Esophagus squamous epithelium (tissue), 5 donors: Measurements from ENCODE around the gene ABCC9. TPM values are rescaled to one million over a fixed set of nuclear protein-coding genes. Genes with fewer than 3 reads are reported as not detected.
"Not testable (repeated sequence)": the region's sequence is repeated elsewhere in the genome, so short reads cannot be mapped to it uniquely, and the experiment has no call there.

ENCODE experiments used
- DNase-seq: peaks from one replicate; lab custom pipeline; 2025; lab: John Stamatoyannopoulos, UW
- H3K27ac ChIP-seq, 4 donors: fragments of 200-600 bp; sonication (generic); one replicate each; pipeline ENCODE4 v1.5.1; 2016 to 2019; ENCODE audit warnings: mild to moderate bottlenecking in 1 of 4
- H3K27me3 ChIP-seq, 4 donors: fragments of 200-600 bp; sonication (generic); 1 replicate in 3 of 4; 2 replicates in 1 of 4; pipeline versions ENCODE4 v1.5.1 to v1.6.0; 2017 to 2021; ENCODE audit warnings: antibody characterized with exemption in 1 of 4
- H3K36me3 ChIP-seq, 3 donors: fragments of 200-600 bp; sonication (generic); one replicate each; pipeline ENCODE4 v1.5.1; 2016 to 2019
- H3K4me1 ChIP-seq, 3 donors: fragments of 200-600 bp; sonication (generic); one replicate each; pipeline ENCODE4 v1.5.1; 2017 to 2019
- H3K4me3 ChIP-seq, 4 donors: fragments of 200-600 bp; sonication (generic); 1 replicate in 3 of 4; 2 replicates in 1 of 4; pipeline ENCODE4 v1.5.1; 2016 to 2019; ENCODE audit warnings: mild to moderate bottlenecking in 2 of 4, moderate library complexity in 1 of 4
- H3K9me3 ChIP-seq, 3 donors: fragments of 200-600 bp; sonication (generic); one replicate each; pipeline ENCODE4 v1.5.1; 2016 to 2019
- POLR2A ChIP-seq, 4 donors: fragments of 450-650 bp; IDR thresholded peaks; one replicate each; pipeline ENCODE4 v1.6.1; 2017; ENCODE audit warnings: antibody characterized with exemption in 4 of 4, mild to moderate bottlenecking in 4 of 4, moderate library complexity in 3 of 4
- WGBS, 2 donors: methylation state at CpG; one replicate each; pipeline ENCODE4 v1.1.5; 2018; 5-methylcytosine and 5-hydroxymethylcytosine counted together
- intact Hi-C: fragments of 100-400 bp; cut with DNase I; formaldehyde crosslinking; loops from one replicate; pipeline ENCODE4 v1.15.0; 2022
- total RNA-seq, 4 donors: library from RNA; depleted of rRNA; stranded (reverse); fragments of >200 nt; gene quantifications; one replicate each; pipeline ENCODE4 v1.1.0, GENCODE V29; 2016
- TF ChIP-seq, protein P1 (sequence below), 6 experiments: fragments of 450-650 bp in 4 of 6; fragments of 200-600 bp in 2 of 6; sonication (generic) in 2 of 6; IDR thresholded peaks; one replicate each; pipeline ENCODE4 v1.5.1; 2016 to 2019; ENCODE audit warnings: antibody characterized with exemption in 6 of 6, mild to moderate bottlenecking in 4 of 6, moderate library complexity in 4 of 6
- donor health status: DM: yes; HTN: yes; CAD: no.

ABCC9 gene
- total RNA-seq, 4 donors from 2014 or later, result 0.68 to 11.6 (median 6.0) TPM

DNA sequence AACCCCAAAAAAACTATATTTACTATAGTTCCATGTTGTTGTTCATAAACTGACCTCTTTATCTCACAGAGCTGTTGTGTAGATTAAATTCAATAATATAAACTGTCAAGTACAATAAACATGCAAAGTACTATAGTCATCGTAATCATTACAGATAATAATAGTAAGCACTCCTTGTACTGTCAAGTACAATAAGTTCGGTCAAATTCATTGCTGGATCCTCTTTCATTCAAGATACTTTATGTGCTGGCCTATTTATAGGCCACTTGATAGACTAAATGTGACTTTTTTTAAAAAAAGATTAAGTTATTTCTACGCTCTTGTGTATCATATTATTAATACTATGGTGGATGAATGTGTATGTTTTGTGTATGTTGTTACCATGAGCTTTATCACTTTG is 127.5 kb downstream of the ABCC9 start:
- WGBS, 2 donors, result 74 to 81% methylated on average over 3 of the region's 3 CpGs
- DNase-seq, result no peak
- Histone ChIP-seq H3K4me1 (peaks cover 0 to 3% (median 0%) of the 10 kb centered on the region in 3 donors), H3K4me3 (no peak overlapping the region), H3K36me3 (no peaks in the 10 kb centered on the region), H3K27ac (no peak overlapping the region), H3K9me3 (no peaks in the 10 kb centered on the region), H3K27me3 (no peaks in the 10 kb centered on the region)
- intact Hi-C loops, result no loop called here
- TF ChIP-seq POLR2A (IDR thresholded peaks at IDR 0.05), result no peak
- TF ChIP-seq, protein P1, sequence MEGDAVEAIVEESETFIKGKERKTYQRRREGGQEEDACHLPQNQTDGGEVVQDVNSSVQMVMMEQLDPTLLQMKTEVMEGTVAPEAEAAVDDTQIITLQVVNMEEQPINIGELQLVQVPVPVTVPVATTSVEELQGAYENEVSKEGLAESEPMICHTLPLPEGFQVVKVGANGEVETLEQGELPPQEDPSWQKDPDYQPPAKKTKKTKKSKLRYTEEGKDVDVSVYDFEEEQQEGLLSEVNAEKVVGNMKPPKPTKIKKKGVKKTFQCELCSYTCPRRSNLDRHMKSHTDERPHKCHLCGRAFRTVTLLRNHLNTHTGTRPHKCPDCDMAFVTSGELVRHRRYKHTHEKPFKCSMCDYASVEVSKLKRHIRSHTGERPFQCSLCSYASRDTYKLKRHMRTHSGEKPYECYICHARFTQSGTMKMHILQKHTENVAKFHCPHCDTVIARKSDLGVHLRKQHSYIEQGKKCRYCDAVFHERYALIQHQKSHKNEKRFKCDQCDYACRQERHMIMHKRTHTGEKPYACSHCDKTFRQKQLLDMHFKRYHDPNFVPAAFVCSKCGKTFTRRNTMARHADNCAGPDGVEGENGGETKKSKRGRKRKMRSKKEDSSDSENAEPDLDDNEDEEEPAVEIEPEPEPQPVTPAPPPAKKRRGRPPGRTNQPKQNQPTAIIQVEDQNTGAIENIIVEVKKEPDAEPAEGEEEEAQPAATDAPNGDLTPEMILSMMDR (IDR thresholded peaks at IDR 0.05), result no peak

- no peaks in the 10 kb centered on the region for H3K27me3 ChIP-seq
- H3K36me3 ChIP-seq, result no peaks in the 10 kb centered on the region
- DNase-seq, result no peak
- intact Hi-C loops, result no loop called here
- no peaks in the 10 kb centered on the region for H3K9me3 ChIP-seq
- no peak for TF ChIP-seq POLR2A (IDR thresholded peaks at IDR 0.05)
- TF ChIP-seq, protein P1 (IDR thresholded peaks at IDR 0.05), result no peak
- H3K4me1 ChIP-seq, result no peaks in the 10 kb centered on the region
- H3K4me3 ChIP-seq, result no peak overlapping the region
- H3K27ac ChIP-seq, result no peak overlapping the region
These were observed 128.1 kb downstream of the ABCC9 start for GRCh38 chr12:21813125-21813524.

- H3K9me3 ChIP-seq, intact Hi-C loops, H3K27ac ChIP-seq, H3K36me3 ChIP-seq, H3K4me1 ChIP-seq, DNase-seq, H3K4me3 ChIP-seq, H3K27me3 ChIP-seq: not testable (repeated sequence)
- WGBS, 2 donors, result 76 to 90% methylated on average over 2 of the region's 2 CpGs
These were observed 128.9 kb downstream of the ABCC9 start for GRCh38 chr12:21812340-21812739.

DNA sequence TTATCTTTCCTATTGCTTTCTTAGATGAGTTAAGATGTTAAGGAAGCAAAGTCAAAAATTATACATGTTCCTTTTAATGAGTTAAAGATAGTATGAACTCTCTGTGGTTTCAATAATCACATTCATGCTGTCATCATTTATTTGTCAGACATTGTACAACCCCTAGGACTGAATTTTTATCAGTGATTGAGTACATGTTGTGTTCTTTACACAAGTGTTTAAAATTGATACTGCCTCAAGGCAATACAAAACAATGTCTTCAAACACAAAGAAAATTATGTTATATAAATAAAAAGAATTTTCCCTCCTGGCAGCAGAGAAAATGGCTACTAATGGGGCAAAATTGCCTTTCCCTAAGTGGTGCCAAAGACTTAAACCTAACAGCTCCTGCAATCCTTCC is 132.1 kb downstream of the ABCC9 start:
- no peak for DNase-seq
- no peak overlapping the region for H3K4me3 ChIP-seq
- H3K27ac ChIP-seq, result no peak overlapping the region
- no peaks in the 10 kb centered on the region for H3K36me3 ChIP-seq
- H3K9me3 ChIP-seq, result no peaks in the 10 kb centered on the region
- intact Hi-C loops, result no loop called here
- no peaks in the 10 kb centered on the region for H3K4me1 ChIP-seq
- H3K27me3 ChIP-seq, result no peaks in the 10 kb centered on the region
- no peak for TF ChIP-seq POLR2A (IDR thresholded peaks at IDR 0.05)
- TF ChIP-seq, protein P1 (IDR thresholded peaks at IDR 0.05), result no peak

- Histone ChIP-seq H3K4me1 (no peaks in the 10 kb centered on the region), H3K9me3 (no peaks in the 10 kb centered on the region), H3K27ac (no peak overlapping the region), H3K27me3 (no peaks in the 10 kb centered on the region), H3K36me3 (no peaks in the 10 kb centered on the region), H3K4me3 (no peak overlapping the region)
- no peak for TF ChIP-seq POLR2A (IDR thresholded peaks at IDR 0.05)
- TF ChIP-seq, protein P1 (IDR thresholded peaks at IDR 0.05), result no peak
- intact Hi-C loops, result no loop called here
- DNase-seq, result no peak
These were observed 135.0 kb downstream of the ABCC9 start for GRCh38 chr12:21806255-21806654.
